HEK293T (cell line): ENCODE measurements around the gene MIOX.

Experiments used
- ARNT ChIP-seq: fragments of 450-650 bp; IDR thresholded peaks from 2 replicates; pipeline ENCODE4 v1.6.1; 2017; ENCODE audit warnings: mild to moderate bottlenecking
- ELF4 ChIP-seq: fragments of 450-650 bp; IDR thresholded peaks from 2 replicates; pipeline ENCODE4 v1.6.1; 2017; ENCODE audit warnings: antibody characterized with exemption
- FOXM1 ChIP-seq: fragments of 450-650 bp; IDR thresholded peaks from 2 replicates; pipeline ENCODE4 v1.6.1; 2017; ENCODE audit warnings: mild to moderate bottlenecking, borderline replicate concordance
- SP1 ChIP-seq: fragments of 450-650 bp; IDR thresholded peaks from 2 replicates; pipeline ENCODE4 v1.6.1; 2017
- SUZ12 ChIP-seq: fragments of 450-650 bp; IDR thresholded peaks from 2 replicates; pipeline ENCODE4 v1.6.1; 2016; ENCODE audit warnings: mild to moderate bottlenecking
- ZNF384 ChIP-seq: fragments of 450-650 bp; IDR thresholded peaks from 2 replicates; pipeline ENCODE4 v1.6.1; 2016

- no peak for TF ChIP-seq ELF4
- TF ChIP-seq SP1, result no peak
- TF ChIP-seq ARNT, result no peak
- TF ChIP-seq ZNF384, result no peak
- TF ChIP-seq SUZ12, result no peak
- TF ChIP-seq FOXM1, result no peak
Measured at GRCh38 chr22:50441428-50441993, 45.1 kb upstream of the MIOX start.
